KMS-11 (cell line): ENCODE data around the gene FER1L5.

Experiments used
- H2AFZ ChIP-seq: fragments of 200-600 bp; sonication (generic); 2 replicates; pipeline ENCODE4 v1.6.1; 2016; ENCODE audit warnings: antibody characterized with exemption, mixed run types, low read depth
- H3K27ac ChIP-seq: fragments of 200-600 bp; sonication (generic); 2 replicates; pipeline ENCODE4 v1.6.1; 2016; ENCODE audit warnings: mild to moderate bottlenecking, mixed run types
- H3K27me3 ChIP-seq: fragments of 200-600 bp; sonication (generic); 2 replicates; pipeline ENCODE4 v1.6.1; 2017; ENCODE audit warnings: mild to moderate bottlenecking, low read depth, mixed run types, moderate library complexity; ENCODE audit not compliant: insufficient read depth
- H3K36me3 ChIP-seq: fragments of 200-600 bp; sonication (generic); 2 replicates; pipeline ENCODE4 v1.6.1; 2017; ENCODE audit warnings: mild to moderate bottlenecking, mixed run types; ENCODE audit not compliant: insufficient read depth
- H3K4me1 ChIP-seq: fragments of 200-600 bp; sonication (generic); 2 replicates; pipeline ENCODE4 v1.6.1; 2016; ENCODE audit warnings: mild to moderate bottlenecking, low read depth, mixed run types; ENCODE audit not compliant: poor library complexity, severe bottlenecking
- H3K4me2 ChIP-seq: fragments of 200-600 bp; sonication (generic); 2 replicates; pipeline ENCODE4 v1.7.0; 2016; ENCODE audit warnings: mild to moderate bottlenecking, mixed run types
- H3K4me3 ChIP-seq: fragments of 200-600 bp; sonication (generic); IDR thresholded peaks from 2 replicates; pipeline ENCODE4 v1.6.1; 2017; ENCODE audit warnings: low read depth, low read length, mixed read lengths; ENCODE audit not compliant: insufficient read depth
- H3K79me2 ChIP-seq: fragments of 200-600 bp; sonication (generic); 2 replicates; pipeline ENCODE4 v1.6.1; 2016; ENCODE audit warnings: low read depth, mixed run types; ENCODE audit not compliant: insufficient read depth
- H3K9ac ChIP-seq: fragments of 200-600 bp; sonication (generic); 2 replicates; pipeline ENCODE4 v1.6.1; 2016; ENCODE audit warnings: mild to moderate bottlenecking, mixed run types
- H4K20me1 ChIP-seq: fragments of 200-600 bp; sonication (generic); 2 replicates; pipeline ENCODE4 v1.6.1; 2016; ENCODE audit warnings: mild to moderate bottlenecking, mixed run types; ENCODE audit not compliant: insufficient read depth
- CTCF ChIP-seq: fragments of 200-600 bp; sonication (generic); conservative IDR thresholded peaks from 2 replicates; pipeline ENCODE4 v1.6.1; 2017; ENCODE audit warnings: low read depth, mild to moderate bottlenecking, antibody characterized with exemption, low read length, moderate library complexity, mixed read lengths

Gene FER1L5

GRCh38 chr2:96702098-96702785, 59.7 kb downstream of the FER1L5 start:
- no peak overlapping the region for H3K9ac ChIP-seq
- H3K27me3 ChIP-seq: no peaks in the 10 kb centered on the region
- H3K27ac ChIP-seq: no peak overlapping the region
- H4K20me1 ChIP-seq: no peaks in the 10 kb centered on the region
- no peaks in the 10 kb centered on the region for H3K4me1 ChIP-seq
- no peak overlapping the region for H3K4me2 ChIP-seq
- no peak for TF ChIP-seq CTCF
- H3K79me2 ChIP-seq: no peaks in the 10 kb centered on the region
- H2AFZ ChIP-seq: no peak overlapping the region
- H3K36me3 ChIP-seq: no peaks in the 10 kb centered on the region
- no peak overlapping the region for H3K4me3 ChIP-seq

- TF ChIP-seq CTCF: no peak
- H3K36me3 ChIP-seq: no peaks in the 10 kb centered on the region
- no peaks in the 10 kb centered on the region for H4K20me1 ChIP-seq
- no peak overlapping the region for H2AFZ ChIP-seq
- no peak overlapping the region for H3K27ac ChIP-seq
- H3K27me3 ChIP-seq: no peaks in the 10 kb centered on the region
- no peak overlapping the region for H3K4me3 ChIP-seq
- no peaks in the 10 kb centered on the region for H3K79me2 ChIP-seq
- H3K9ac ChIP-seq: no peak overlapping the region
- H3K4me2 ChIP-seq: no peak overlapping the region
- no peaks in the 10 kb centered on the region for H3K4me1 ChIP-seq
Measured at GRCh38 chr2:96703021-96703751, 60.6 kb downstream of the FER1L5 start.

GRCh38 chr2:96710985-96711384, 68.4 kb downstream of the FER1L5 start:
- H3K79me2 ChIP-seq: no peaks in the 10 kb centered on the region
- H3K9ac ChIP-seq: no peak overlapping the region
- no peak overlapping the region for H3K27ac ChIP-seq
- H2AFZ ChIP-seq: no peak overlapping the region
- H3K4me1 ChIP-seq: no peaks in the 10 kb centered on the region
- H3K36me3 ChIP-seq: peaks cover 10% of the 10 kb centered on the region; the same call in 1 of the 2 replicates
- no peak overlapping the region for H3K4me2 ChIP-seq
- H3K27me3 ChIP-seq: no peaks in the 10 kb centered on the region
- H3K4me3 ChIP-seq: no peak overlapping the region
- TF ChIP-seq CTCF: no peak
- H4K20me1 ChIP-seq: no peaks in the 10 kb centered on the region

- Histone ChIP-seq H3K27ac (no peak overlapping the region), H3K27me3 (no peaks in the 10 kb centered on the region), H4K20me1 (no peaks in the 10 kb centered on the region), H3K9ac (no peak overlapping the region), H3K4me1 (no peaks in the 10 kb centered on the region), H3K79me2 (no peaks in the 10 kb centered on the region), H3K36me3 (peaks cover 4% of the 10 kb centered on the region; the same call in 1 of the 2 replicates), H3K4me3 (no peak overlapping the region), H3K4me2 (no peak overlapping the region), H2AFZ (no peak overlapping the region)
- no peak for TF ChIP-seq CTCF
Measured at GRCh38 chr2:96715658-96716057, 73.1 kb downstream of the FER1L5 start.
